ENCODE data around the gene NUF2. TPM values are rescaled to one million over a fixed set of nuclear protein-coding genes. Genes with fewer than 3 reads are reported as not detected.

The NUF2 gene
- total and polyA plus RNA-seq, 2 of the 4 experiments (the other 2 are of a cell fraction) = 13.0 to 18.5 TPM

- CTCF ChIA-PET = no interaction called here
- no peak overlapping the region for H3K56ac ChIP-seq (ENCODE audit: extremely low read depth, insufficient read depth, low read length)
- no peak overlapping the region for H3K4me2 ChIP-seq (ENCODE audit: low read depth, low read length)
- H3K27ac ChIP-seq (ENCODE audit: insufficient read depth, low read length) = no peak overlapping the region
- dilution Hi-C loops (cut with HindIII; ENCODE audit: low sequenced_read_pairs, unreplicated experiment) (no loop called here), intact Hi-C loops (cut with micrococcal nuclease) (no loop called here), in situ Hi-C loops (cut with MboI; ENCODE audit: low sequenced_read_pairs) (loop anchor here (5.0 kb wide), 1 partner anchor 36 kb away; no protein-coding TSS in a partner anchor)
- no peak overlapping the region for H2BK20ac ChIP-seq (ENCODE audit: low read depth, low read length)
- no peak overlapping the region for H2BK5ac ChIP-seq (ENCODE audit: low read depth, low read length, poor library complexity, severe bottlenecking)
- no peak overlapping the region for H2BK120ac ChIP-seq (ENCODE audit: low read depth, low read length)
- H3K18ac ChIP-seq (ENCODE audit: low read depth, low read length) = no peak overlapping the region
- H2BK15ac ChIP-seq (ENCODE audit: low read depth, low read length) = no peak overlapping the region
- no peaks in the 10 kb centered on the region for H3K4me1 ChIP-seq (ENCODE audit: control insufficient read depth, insufficient read depth, low read length)
- H3K79me1 ChIP-seq (ENCODE audit: low read depth in 1 of 2, low read length in 2 of 2) = no peaks in the 10 kb centered on the region
- 100% methylated on average over 1 of the region's 1 CpG; no CpG with 5 or more reads in 1 of the 2 experiments for WGBS, 2 experiments (ENCODE audit: extremely low coverage in 2 of 2, insufficient read length in 1 of 2)
- no peak overlapping the region for H2AFZ ChIP-seq (replicated peaks; ENCODE audit: low read length, poor library complexity)
- H4K5ac ChIP-seq (ENCODE audit: low read depth, low read length) = no peak overlapping the region
- no peak overlapping the region for H2AK5ac ChIP-seq (ENCODE audit: low read depth, low read length)
- no peak overlapping the region for H3K14ac ChIP-seq (replicated peaks; ENCODE audit: low read depth, low read length)
- POLR2A ChIA-PET (ENCODE audit: unreplicated experiment) = interaction anchor here (0.6 kb wide), 1 partner anchor 125 kb away, joined by 3 read pairs; no protein-coding TSS in a partner anchor
- H3K4ac ChIP-seq (ENCODE audit: low read depth, low read length) = no peak overlapping the region
- TF ChIP-seq MAZ (IDR thresholded peaks at IDR 0.05; ENCODE audit: borderline replicate concordance, low read depth, low read length) (no peak), SMC3 (IDR thresholded peaks at IDR 0.05; ENCODE audit: low read depth, low read length) (no peak), CTCF (conservative IDR thresholded peaks at IDR 0.05; ENCODE audit: low read depth, low read length) (no peak), CHD1 (IDR thresholded peaks at IDR 0.05; ENCODE audit: low read depth, low read length) (no peak), BHLHE40 (IDR thresholded peaks at IDR 0.05; ENCODE audit: low read depth, low read length) (no peak), MAFK (IDR thresholded peaks at IDR 0.05; ENCODE audit: low read depth, low read length) (no peak), MXI1 (IDR thresholded peaks at IDR 0.05; ENCODE audit: borderline replicate concordance, low read depth, low read length) (no peak), POLR2A (IDR thresholded peaks at IDR 0.05; ENCODE audit: low read depth, low read length) (no peak), ELK1 (IDR thresholded peaks at IDR 0.05; ENCODE audit: borderline replicate concordance, low read depth, low read length) (no peak), RCOR1 (IDR thresholded peaks at IDR 0.05; ENCODE audit: insufficient replicate concordance, low read length) (no peak), RFX5 (IDR thresholded peaks at IDR 0.05; ENCODE audit: low read depth, low read length) (no peak), CEBPB (IDR thresholded peaks at IDR 0.05; ENCODE audit: low read depth, low read length) (no peak), FOS (IDR thresholded peaks at IDR 0.05; ENCODE audit: low read depth, low read length) (no peak), RAD21 (IDR thresholded peaks at IDR 0.05; ENCODE audit: low read length) (no peak), NFE2L2 (IDR thresholded peaks at IDR 0.05; ENCODE audit: low read depth, low read length) (no peak)
- TF ChIP-seq, protein P1, sequence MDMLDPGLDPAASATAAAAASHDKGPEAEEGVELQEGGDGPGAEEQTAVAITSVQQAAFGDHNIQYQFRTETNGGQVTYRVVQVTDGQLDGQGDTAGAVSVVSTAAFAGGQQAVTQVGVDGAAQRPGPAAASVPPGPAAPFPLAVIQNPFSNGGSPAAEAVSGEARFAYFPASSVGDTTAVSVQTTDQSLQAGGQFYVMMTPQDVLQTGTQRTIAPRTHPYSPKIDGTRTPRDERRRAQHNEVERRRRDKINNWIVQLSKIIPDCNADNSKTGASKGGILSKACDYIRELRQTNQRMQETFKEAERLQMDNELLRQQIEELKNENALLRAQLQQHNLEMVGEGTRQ (IDR thresholded peaks at IDR 0.05; ENCODE audit: low read depth, low read length) = no peak
- H2AK9ac ChIP-seq (replicated peaks; ENCODE audit: low read depth, low read length, poor library complexity) = no peak overlapping the region
- no peak overlapping the region for H3K4me3 ChIP-seq (ENCODE audit: insufficient read depth, low read depth, low read length)
- H3K9ac ChIP-seq (ENCODE audit: low read depth, low read length) = no peak overlapping the region
- H4K20me1 ChIP-seq (ENCODE audit: insufficient read depth, low read length) = no peaks in the 10 kb centered on the region
- no TSS peak for BruUV-seq (replicated peaks)
- no peak overlapping the region for H3K23ac ChIP-seq (ENCODE audit: low read depth, low read length)
- no peak overlapping the region for H4K8ac ChIP-seq (ENCODE audit: low read depth in 2 of 2, low read length in 2 of 2)
- H4K91ac ChIP-seq (ENCODE audit: insufficient read depth, low read depth, low read length) = no peak overlapping the region
- no peak for ATAC-seq (ENCODE audit: low read depth)
- peaks cover 2% of the 10 kb centered on the region; the same call in 1 of the 2 replicates for H3K9me3 ChIP-seq (ENCODE audit: control insufficient read depth, insufficient read depth, low read length)
- H3K36me3 ChIP-seq (ENCODE audit: control insufficient read depth, insufficient read depth, low read length) = no peaks in the 10 kb centered on the region
- DNase-seq = no peak
- H3K27me3 ChIP-seq (ENCODE audit: control insufficient read depth, insufficient read depth, low read length) = no peaks in the 10 kb centered on the region
- H3K9me1 ChIP-seq (ENCODE audit: insufficient read depth, low read length) = no peaks in the 10 kb centered on the region
These were observed 43.2 kb upstream of the NUF2 start for GRCh38 chr1:163278602-163279001.
